ENCODE measurements around the gene PABPN1.
"Not testable (repeated sequence)": the region's sequence is repeated elsewhere in the genome, so short reads cannot be mapped to it uniquely, and the experiment has no call there.

Gene PABPN1

GRCh38 chr14:23320584-23321571, at the start of gene PABPN1:
Gene PABPN1 (plus strand): TSS chr14:23321457. CDS start chr14:23321470, 13 bp downstream.
- peak; percentile 97 for DNase-seq (ENCODE audit: low read depth)

GRCh38 chr14:23275412-23275811, 45.8 kb upstream of the PABPN1 start:
- DNase-seq (ENCODE audit: low read depth), result no peak

- no peak for DNase-seq (ENCODE audit: low read depth)
Observed at GRCh38 chr14:23277189-23277588, 44.1 kb upstream of the PABPN1 start.

- not testable (repeated sequence) for DNase-seq (ENCODE audit: low read depth)
Observed at GRCh38 chr14:23277928-23278327, 43.3 kb upstream of the PABPN1 start.

GRCh38 chr14:23281247-23281646, 40.0 kb upstream of the PABPN1 start:
- DNase-seq (ENCODE audit: low read depth), result no peak

GRCh38 chr14:23284654-23285529, 36.4 kb upstream of the PABPN1 start:
- no peak for DNase-seq (ENCODE audit: low read depth)

GRCh38 chr14:23285530-23286019, 35.7 kb upstream of the PABPN1 start:
- no peak for DNase-seq (ENCODE audit: low read depth)

GRCh38 chr14:23286020-23286901, 35.0 kb upstream of the PABPN1 start, which contains the start of gene HOMEZ:
Gene HOMEZ (minus strand): TSS chr14:23286132. CDS start chr14:23285952, 180 bp downstream.
- peak; percentile 98 for DNase-seq (ENCODE audit: low read depth)

GRCh38 chr14:23286902-23287479, 34.3 kb upstream of the PABPN1 start:
- no peak for DNase-seq (ENCODE audit: low read depth)

GRCh38 chr14:23294734-23295561, 26.3 kb upstream of the PABPN1 start:
- DNase-seq (ENCODE audit: low read depth), result peak; percentile 40

GRCh38 chr14:23296012-23296777, 25.1 kb upstream of the PABPN1 start:
- DNase-seq (ENCODE audit: low read depth), result no peak

GRCh38 chr14:23297096-23297495, 24.2 kb upstream of the PABPN1 start:
- DNase-seq (ENCODE audit: low read depth), result no peak

- no peak for DNase-seq (ENCODE audit: low read depth)
Observed at GRCh38 chr14:23297611-23298277, 23.5 kb upstream of the PABPN1 start.

- DNase-seq (ENCODE audit: low read depth), result no peak
Observed at GRCh38 chr14:23299211-23299957, 21.9 kb upstream of the PABPN1 start.

GRCh38 chr14:23299986-23300686, 21.1 kb upstream of the PABPN1 start:
- DNase-seq (ENCODE audit: low read depth), result no peak

GRCh38 chr14:23300687-23301223, 20.5 kb upstream of the PABPN1 start:
- DNase-seq (ENCODE audit: low read depth), result no peak

Data from activated gamma-delta T cell treated with anti-CD3 and anti-CD28 coated beads, Interleukin-2, amount 50 U/mL, for 16 hours (primary cell).